ENCODE results near the gene NUP210L.
A peak's percentile ranks its signal among the peaks of the same experiment; 100 is the strongest.

The NUP210L gene

DNA sequence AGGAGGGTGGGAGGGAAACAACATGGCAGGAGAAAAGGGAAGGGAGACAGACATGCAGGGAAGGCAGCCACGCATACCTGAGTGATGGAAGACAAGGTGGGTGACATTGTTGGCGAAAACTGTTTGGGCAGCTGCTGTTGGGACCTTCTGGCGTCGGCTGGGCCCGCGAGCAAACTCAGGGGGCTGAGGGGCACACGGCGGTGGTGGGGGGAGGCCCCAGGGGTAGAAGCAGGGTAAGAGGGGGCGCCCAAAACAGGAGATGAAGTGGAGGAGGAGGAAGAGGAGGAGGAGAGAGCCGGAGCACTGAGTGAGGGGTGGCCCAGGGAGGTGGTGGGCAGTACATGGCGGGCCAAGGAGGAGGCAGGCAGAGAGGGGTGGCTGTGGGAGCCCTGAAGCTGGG lies 203.7 kb downstream of the NUP210L start:
- peaks cover 12% of the 10 kb centered on the region in 2 donors for H3K4me1 ChIP-seq (ENCODE audit: control insufficient read depth in 1 of 2, insufficient read depth in 2 of 2, low read length in 2 of 2)
- no peaks in the 10 kb centered on the region for H3K27me3 ChIP-seq (ENCODE audit: control insufficient read depth in 1 of 2, insufficient read depth in 2 of 2, low read length in 2 of 2)
- H3K9ac ChIP-seq (ENCODE audit: low read depth in 1 of 2, low read length in 2 of 2), result no peak overlapping the region
- no peak overlapping the region for H3K4me3 ChIP-seq (ENCODE audit: low read depth in 1 of 2, low read length in 2 of 2)
- no peaks in the 10 kb centered on the region for H3K9me3 ChIP-seq (ENCODE audit: control insufficient read depth in 1 of 2, low read length in 2 of 2)
- peaks cover 47 to 63% of the 10 kb centered on the region in 2 donors for H3K36me3 ChIP-seq (ENCODE audit: control insufficient read depth in 1 of 2, insufficient read depth in 2 of 2, low read length in 2 of 2)
- no peak overlapping the region for H3K27ac ChIP-seq (ENCODE audit: low read depth, low read length)

DNA sequence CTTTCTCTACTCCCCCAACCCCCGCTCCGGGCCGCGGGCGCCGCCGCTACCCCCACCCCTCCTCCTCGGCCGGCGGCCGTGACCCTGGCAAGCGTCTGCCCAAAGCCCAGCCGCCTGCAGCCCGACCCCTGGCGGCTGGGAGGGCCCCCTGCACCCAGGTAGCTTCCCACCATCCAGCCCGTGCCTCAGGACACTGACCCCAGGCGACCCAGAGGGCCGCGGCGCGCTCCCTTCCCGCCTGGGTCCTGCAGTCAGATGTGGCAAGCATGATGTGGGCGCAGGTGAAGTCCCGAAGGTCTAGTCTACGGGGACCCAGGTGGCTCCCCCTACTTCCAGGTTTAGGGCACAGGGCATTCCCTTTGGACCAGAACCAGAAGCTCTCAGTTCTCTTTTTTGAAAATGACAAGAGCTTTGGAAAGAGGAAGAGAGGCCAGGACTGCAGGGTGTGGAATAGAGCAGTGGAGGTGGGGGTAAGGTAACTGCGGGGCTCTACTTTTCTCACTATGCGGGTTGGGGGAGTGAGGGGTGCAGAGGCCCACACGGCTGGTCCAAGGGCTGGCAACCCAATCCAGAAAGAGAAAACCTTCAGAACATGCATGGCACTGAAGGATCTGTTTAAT lies 208.1 kb downstream of the NUP210L start, which contains the start of gene DENND4B:
TSS of gene DENND4B (minus strand) at position 97 of the 620 bp plus-strand sequence. CDS start 2,344 bp downstream, outside the sequence.
- H3K36me3 ChIP-seq (ENCODE audit: control insufficient read depth in 1 of 2, insufficient read depth in 2 of 2, low read length in 2 of 2), result peaks cover 34 to 55% of the 10 kb centered on the region in 2 donors
- no peaks in the 10 kb centered on the region for H3K27me3 ChIP-seq (ENCODE audit: control insufficient read depth in 1 of 2, insufficient read depth in 2 of 2, low read length in 2 of 2)

GRCh38 chr1:153945795-153946621 lies 208.9 kb downstream of the NUP210L start:
- Histone ChIP-seq H3K36me3 (ENCODE audit: control insufficient read depth in 1 of 2, insufficient read depth in 2 of 2, low read length in 2 of 2) (peaks cover 36 to 55% of the 10 kb centered on the region in 2 donors), H3K27ac (ENCODE audit: low read depth, low read length) (peak overlapping the region; percentile 93), H3K27me3 (ENCODE audit: control insufficient read depth in 1 of 2, insufficient read depth in 2 of 2, low read length in 2 of 2) (no peaks in the 10 kb centered on the region), H3K4me3 (ENCODE audit: low read depth in 1 of 2, low read length in 2 of 2) (peak overlapping the region; percentile 80 to 95), H3K9me3 (ENCODE audit: control insufficient read depth in 1 of 2, low read length in 2 of 2) (no peaks in the 10 kb centered on the region), H3K9ac (ENCODE audit: low read depth in 1 of 2, low read length in 2 of 2) (peak overlapping the region; percentile 89 to 97), H3K4me1 (ENCODE audit: control insufficient read depth in 1 of 2, insufficient read depth in 2 of 2, low read length in 2 of 2) (peaks cover 22 to 23% of the 10 kb centered on the region in 2 donors)

More for the DNA sequence above, 208.1 kb downstream of the NUP210L start, which contains the start of gene DENND4B:
- Histone ChIP-seq H3K9ac (ENCODE audit: low read depth in 1 of 2, low read length in 2 of 2) (peak within 1 kb of the TSS; percentile 89 to 97), H3K9me3 (ENCODE audit: control insufficient read depth in 1 of 2, low read length in 2 of 2) (no peaks in the 10 kb centered on the region), H3K4me3 (ENCODE audit: low read depth in 1 of 2, low read length in 2 of 2) (peak within 1 kb of the TSS; percentile 80 to 95), H3K4me1 (ENCODE audit: control insufficient read depth in 1 of 2, insufficient read depth in 2 of 2, low read length in 2 of 2) (peaks cover 22 to 23% of the 10 kb centered on the region in 2 donors), H3K27ac (ENCODE audit: low read depth, low read length) (peak within 1 kb of the TSS; percentile 93)

DNA sequence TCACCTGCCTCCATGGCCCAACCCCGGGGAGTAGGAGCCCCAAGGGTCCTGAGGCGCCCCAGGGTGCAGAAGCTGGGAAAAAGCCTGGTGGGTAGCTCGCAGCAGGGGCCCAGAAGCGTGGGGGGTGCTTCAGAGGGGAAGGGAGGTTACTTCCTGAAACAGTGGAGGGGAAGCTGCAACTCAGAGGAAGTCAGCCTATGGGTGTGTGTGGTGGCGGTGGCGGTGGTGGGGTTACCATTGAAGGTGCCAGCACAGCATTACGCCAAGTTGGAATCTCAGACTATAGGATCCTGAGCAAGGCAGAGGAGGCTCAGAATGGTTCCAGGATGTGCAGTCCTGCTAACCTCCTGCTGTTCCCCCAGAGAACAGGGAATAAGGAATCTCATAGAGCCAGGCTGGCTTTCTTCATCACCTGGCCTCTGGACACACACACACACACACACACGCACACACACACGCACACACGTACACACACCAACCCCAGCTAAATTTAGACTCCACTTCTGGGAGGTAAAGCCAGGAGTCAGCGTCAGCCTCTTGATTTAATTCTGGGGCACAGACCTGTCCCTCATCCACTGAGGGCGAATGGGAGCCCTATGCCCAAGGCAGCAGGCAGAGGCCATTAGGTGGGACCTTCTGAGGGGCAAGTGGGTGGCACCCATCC lies 209.6 kb downstream of the NUP210L start:
- H3K9ac ChIP-seq (ENCODE audit: low read depth in 1 of 2, low read length in 2 of 2), result peak overlapping the region; percentile 89 to 97
- H3K27ac ChIP-seq (ENCODE audit: low read depth, low read length), result peak overlapping the region; percentile 93
- H3K4me3 ChIP-seq (ENCODE audit: low read depth in 1 of 2, low read length in 2 of 2), result peak overlapping the region; percentile 80 to 95
- peaks cover 22 to 23% of the 10 kb centered on the region in 2 donors for H3K4me1 ChIP-seq (ENCODE audit: control insufficient read depth in 1 of 2, insufficient read depth in 2 of 2, low read length in 2 of 2)
- no peaks in the 10 kb centered on the region for H3K9me3 ChIP-seq (ENCODE audit: control insufficient read depth in 1 of 2, low read length in 2 of 2)
- no peaks in the 10 kb centered on the region for H3K27me3 ChIP-seq (ENCODE audit: control insufficient read depth in 1 of 2, insufficient read depth in 2 of 2, low read length in 2 of 2)
- peaks cover 30 to 55% of the 10 kb centered on the region in 2 donors for H3K36me3 ChIP-seq (ENCODE audit: control insufficient read depth in 1 of 2, insufficient read depth in 2 of 2, low read length in 2 of 2)

DNA sequence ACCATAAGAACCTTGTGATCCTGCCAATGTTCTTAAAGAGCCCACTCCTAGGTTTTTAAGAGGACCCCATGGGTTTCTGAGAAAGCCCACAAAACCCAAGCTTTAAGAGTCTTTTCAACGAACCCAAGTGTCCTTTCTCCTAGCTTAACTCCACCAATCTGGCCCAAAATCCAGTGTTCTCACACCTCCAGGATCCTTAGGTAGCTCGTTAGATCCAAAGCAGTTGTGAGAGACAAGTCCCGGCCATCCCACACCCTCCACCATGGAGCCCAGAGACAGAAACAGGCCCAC lies 210.1 kb downstream of the NUP210L start:
- H3K9me3 ChIP-seq (ENCODE audit: control insufficient read depth in 1 of 2, low read length in 2 of 2), result no peaks in the 10 kb centered on the region
- H3K4me3 ChIP-seq (ENCODE audit: low read depth in 1 of 2, low read length in 2 of 2), result peak overlapping the region; percentile 80 to 95
- peaks cover 26 to 55% of the 10 kb centered on the region in 2 donors for H3K36me3 ChIP-seq (ENCODE audit: control insufficient read depth in 1 of 2, insufficient read depth in 2 of 2, low read length in 2 of 2)
- no peaks in the 10 kb centered on the region for H3K27me3 ChIP-seq (ENCODE audit: control insufficient read depth in 1 of 2, insufficient read depth in 2 of 2, low read length in 2 of 2)
- peak overlapping the region; percentile 93 for H3K27ac ChIP-seq (ENCODE audit: low read depth, low read length)
- peak overlapping the region; percentile 89 to 97 for H3K9ac ChIP-seq (ENCODE audit: low read depth in 1 of 2, low read length in 2 of 2)
- peaks cover 22 to 23% of the 10 kb centered on the region in 2 donors for H3K4me1 ChIP-seq (ENCODE audit: control insufficient read depth in 1 of 2, insufficient read depth in 2 of 2, low read length in 2 of 2)

GRCh38 chr1:153944005-153944826 lies 210.7 kb downstream of the NUP210L start:
- no peaks in the 10 kb centered on the region for H3K9me3 ChIP-seq (ENCODE audit: control insufficient read depth in 1 of 2, low read length in 2 of 2)
- H3K4me1 ChIP-seq (ENCODE audit: control insufficient read depth in 1 of 2, insufficient read depth in 2 of 2, low read length in 2 of 2), result peaks cover 22 to 23% of the 10 kb centered on the region in 2 donors
- H3K4me3 ChIP-seq (ENCODE audit: low read depth in 1 of 2, low read length in 2 of 2), result peak overlapping the region; percentile 80 to 95
- peaks cover 26 to 57% of the 10 kb centered on the region in 2 donors for H3K36me3 ChIP-seq (ENCODE audit: control insufficient read depth in 1 of 2, insufficient read depth in 2 of 2, low read length in 2 of 2)
- H3K9ac ChIP-seq (ENCODE audit: low read depth in 1 of 2, low read length in 2 of 2), result peak overlapping the region; percentile 89 to 97
- H3K27me3 ChIP-seq (ENCODE audit: control insufficient read depth in 1 of 2, insufficient read depth in 2 of 2, low read length in 2 of 2), result no peaks in the 10 kb centered on the region
- H3K27ac ChIP-seq (ENCODE audit: low read depth, low read length), result no peak overlapping the region

GRCh38 chr1:153942766-153943549 lies 211.9 kb downstream of the NUP210L start:
- H3K27me3 ChIP-seq (ENCODE audit: control insufficient read depth in 1 of 2, insufficient read depth in 2 of 2, low read length in 2 of 2), result no peaks in the 10 kb centered on the region
- no peak overlapping the region for H3K27ac ChIP-seq (ENCODE audit: low read depth, low read length)
- H3K9ac ChIP-seq (ENCODE audit: low read depth in 1 of 2, low read length in 2 of 2), result no peak overlapping the region
- no peak overlapping the region for H3K4me3 ChIP-seq (ENCODE audit: low read depth in 1 of 2, low read length in 2 of 2)
- no peaks in the 10 kb centered on the region for H3K9me3 ChIP-seq (ENCODE audit: control insufficient read depth in 1 of 2, low read length in 2 of 2)
- H3K36me3 ChIP-seq (ENCODE audit: control insufficient read depth in 1 of 2, insufficient read depth in 2 of 2, low read length in 2 of 2), result peaks cover 17 to 50% of the 10 kb centered on the region in 2 donors
- H3K4me1 ChIP-seq (ENCODE audit: control insufficient read depth in 1 of 2, insufficient read depth in 2 of 2, low read length in 2 of 2), result peaks cover 22 to 23% of the 10 kb centered on the region in 2 donors

Measured in duodenal mucosa (tissue), 2 donors.